Activated CD4-positive, alpha-beta T cell treated with anti-CD3 and anti-CD28 coated beads, Interleukin-2, amount 50 U/mL, for 4 hours (primary cell): ENCODE data around the gene INPP5B.
"Not testable (repeated sequence)": the region's sequence is repeated elsewhere in the genome, so short reads cannot be mapped to it uniquely, and the experiment has no call there.

Experiments
- DNase-seq, 2 experiments: peaks; one replicate each; pipeline ENCODE4 v3.0.0-alpha.2; 2020

The INPP5B gene

DNA sequence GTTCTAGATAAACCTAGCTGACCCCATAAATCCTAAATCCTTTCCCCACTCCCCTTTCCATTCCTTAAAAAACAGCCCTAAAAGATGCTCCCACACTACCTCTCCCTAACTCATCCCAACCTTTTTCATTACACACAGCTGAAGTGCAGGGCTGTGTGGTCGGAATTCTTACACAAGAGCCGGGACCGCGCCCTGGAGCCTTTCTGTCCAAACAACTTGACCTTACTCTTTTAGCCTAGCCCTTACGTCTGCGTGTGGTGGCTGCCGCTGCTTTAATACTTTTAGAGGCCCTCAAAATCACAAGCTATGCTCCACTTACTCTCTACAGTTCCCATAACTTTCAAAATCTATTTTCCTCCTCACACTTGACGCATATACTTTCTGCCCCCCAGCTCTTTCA lies 36.0 kb downstream of the INPP5B start:
- not testable (repeated sequence) for DNase-seq

DNA sequence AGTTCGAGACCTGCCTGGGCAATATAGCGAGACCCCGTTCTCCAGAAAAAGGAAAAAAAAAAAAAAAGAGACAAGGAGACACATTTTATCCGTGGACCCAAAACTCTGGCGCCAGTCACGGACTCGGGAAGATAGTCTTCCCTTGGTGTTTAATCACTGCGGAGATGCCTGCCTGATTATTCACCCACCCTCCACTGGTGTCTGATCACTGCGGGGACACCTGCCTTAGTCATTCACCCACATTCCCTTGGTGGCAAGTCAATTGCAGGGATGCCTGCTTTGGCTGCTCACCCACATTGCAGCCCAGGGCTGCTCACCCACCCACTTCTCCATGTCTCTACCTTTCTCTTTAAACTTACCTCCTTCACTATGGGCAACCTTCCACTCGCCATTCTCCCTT lies 38.3 kb downstream of the INPP5B start:
- DNase-seq = not testable (repeated sequence)

DNA sequence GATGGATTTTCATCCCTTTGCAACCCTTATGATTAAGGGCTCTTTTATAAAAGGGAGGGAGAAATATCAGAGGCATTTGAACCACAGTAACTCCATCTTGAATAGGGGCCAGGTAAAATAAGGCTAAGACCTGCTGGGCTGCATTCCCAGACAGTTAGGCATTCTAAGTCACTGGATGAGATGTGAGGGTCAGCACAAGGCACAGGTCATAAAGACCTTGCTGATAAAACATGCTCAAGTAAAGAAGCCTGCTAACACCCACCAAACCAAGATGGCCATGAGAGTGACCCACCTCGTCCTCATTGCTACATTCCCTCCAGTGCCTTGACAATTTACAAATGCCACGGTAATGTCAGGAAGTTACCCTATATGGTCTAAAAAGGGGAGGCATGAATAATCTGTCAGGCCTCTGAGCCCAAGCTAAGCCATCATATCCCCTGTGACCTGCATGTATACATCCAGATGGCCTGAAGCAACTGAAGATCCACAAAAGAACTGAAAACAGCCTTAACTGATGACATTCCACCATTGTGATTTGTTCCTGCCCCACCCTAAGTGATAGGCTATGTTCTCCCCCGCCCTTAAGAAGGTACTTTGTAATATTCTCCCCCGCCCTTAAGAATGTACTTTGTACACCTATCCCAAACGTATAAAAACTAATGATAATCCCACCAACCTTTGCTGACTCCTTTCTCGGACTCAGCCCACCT lies 39.3 kb downstream of the INPP5B start:
- not testable (repeated sequence) for DNase-seq

DNA sequence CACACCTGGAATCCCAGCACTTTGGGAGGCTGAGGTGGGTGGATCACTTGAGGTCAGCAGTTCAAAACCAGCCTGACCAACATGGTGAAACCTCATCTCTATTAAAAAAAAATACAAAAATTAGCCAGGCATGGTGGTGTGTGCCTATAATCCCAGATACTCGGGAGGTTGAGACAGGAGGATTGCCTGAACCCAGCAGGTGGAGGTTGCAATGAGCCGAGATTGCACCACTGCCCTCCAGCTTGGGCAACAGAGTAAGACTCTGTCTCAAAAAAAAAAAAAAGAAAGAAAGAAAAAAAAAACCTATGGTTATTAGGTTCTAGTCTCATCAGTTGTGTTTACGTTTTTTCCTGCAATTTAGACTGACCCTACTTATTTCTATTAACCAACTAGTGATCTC lies 40.3 kb downstream of the INPP5B start:
- DNase-seq = not testable (repeated sequence)

DNA sequence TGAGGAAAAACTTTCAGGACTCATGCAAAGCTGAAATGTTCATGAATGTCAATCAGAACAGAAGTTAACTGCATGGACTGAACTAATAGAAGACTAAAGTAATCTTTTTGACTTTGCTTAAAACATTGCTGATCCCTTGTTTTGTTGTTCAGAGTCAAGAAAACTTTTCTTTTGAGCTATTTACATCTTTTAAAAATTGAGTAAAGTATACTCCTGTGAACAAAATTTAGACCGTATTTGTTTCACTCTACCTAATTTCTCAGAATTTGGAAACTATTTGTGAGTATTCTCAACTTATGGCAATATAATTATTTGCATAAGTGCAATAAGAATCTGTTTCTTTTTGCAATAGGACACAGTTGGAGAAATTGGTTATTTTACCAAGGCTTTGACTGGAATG lies 41.1 kb downstream of the INPP5B start:
- DNase-seq = no peak

DNA sequence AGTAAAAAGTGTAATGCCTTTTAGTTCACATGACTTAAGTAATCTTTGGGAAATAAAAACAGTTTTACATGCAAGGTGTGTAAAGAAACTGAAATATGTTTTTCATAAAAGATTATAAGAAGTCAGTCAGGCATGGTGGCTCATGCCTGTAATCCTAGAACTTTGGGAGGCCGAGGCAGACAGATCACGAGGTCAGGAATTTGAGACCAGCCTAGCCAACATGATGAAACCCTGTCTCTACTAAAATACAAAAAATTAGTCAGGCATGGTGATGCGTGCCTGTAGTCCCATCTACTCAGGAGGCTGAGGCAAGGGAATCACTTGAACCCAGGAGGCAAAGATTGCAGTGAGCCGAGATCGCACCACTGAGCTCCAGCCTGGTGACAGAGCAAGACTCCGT lies 42.9 kb downstream of the INPP5B start:
- DNase-seq = not testable (repeated sequence)

DNA sequence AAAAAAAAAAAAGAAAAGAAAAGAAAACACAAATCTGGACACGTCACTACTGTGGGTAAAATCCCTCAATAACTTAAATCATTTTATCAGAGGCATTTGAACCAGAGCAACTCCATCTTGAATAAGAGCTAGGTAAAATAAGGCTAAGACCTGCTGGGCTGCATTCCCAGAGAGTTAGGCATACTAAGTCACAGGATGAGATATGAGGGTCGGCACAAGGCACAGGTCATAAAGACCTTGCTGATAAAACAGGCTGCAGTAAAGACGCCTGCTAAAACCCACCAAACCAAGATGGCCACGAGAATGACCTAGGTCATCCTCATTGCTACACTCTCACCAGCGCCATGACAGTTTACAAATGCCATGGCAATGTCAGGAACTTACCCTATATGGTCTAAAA lies 43.9 kb downstream of the INPP5B start:
- no peak for DNase-seq

DNA sequence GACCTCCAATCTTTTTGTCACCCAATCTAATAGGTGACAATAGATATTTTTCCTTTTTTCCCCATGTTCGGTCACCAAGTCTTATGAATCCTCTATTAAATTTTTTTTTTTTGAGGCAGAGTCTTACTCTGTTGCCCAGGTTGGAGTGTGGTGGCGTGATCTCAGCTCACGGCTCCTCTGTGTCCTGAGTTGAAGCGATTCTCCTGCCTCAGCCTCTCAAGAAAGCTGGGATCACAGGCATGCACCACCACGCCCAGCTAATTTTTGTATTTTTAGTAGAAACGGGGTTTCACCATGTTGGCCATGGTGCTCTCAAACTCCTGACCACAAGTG lies 45.0 kb downstream of the INPP5B start:
- DNase-seq = no peak

DNA sequence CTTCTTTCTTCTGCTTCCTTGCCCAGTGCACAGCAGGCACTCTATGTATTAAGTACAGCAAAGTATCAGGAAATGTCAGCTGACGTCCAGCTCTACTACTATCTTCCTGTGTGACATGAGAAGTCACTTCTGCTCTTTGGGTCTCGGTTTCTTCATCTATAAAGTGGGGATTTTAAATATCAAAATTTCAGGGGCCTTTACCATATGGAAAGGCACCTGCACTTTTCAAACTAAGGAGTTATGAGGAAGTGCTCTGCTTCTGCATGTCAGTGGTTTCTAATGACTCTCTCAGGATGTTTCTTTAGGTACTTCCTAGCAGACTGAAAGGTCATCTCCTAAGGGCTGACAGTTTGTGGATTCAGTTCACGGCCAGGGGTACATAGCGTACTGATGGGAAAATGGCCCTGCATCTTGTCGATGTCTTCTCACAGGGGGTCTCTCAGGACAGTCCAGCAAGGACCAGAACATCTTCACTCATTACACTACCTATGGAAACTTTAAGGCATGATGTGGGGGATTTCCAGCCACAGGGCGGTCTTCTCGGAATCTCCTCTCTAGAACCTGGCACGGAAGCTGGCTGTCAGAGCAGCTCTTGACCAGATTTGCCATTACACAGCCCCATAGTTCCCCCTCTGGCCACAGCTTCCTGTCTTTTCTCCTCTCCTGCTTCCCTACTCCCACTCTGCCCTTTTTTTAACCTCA lies 45.5 kb downstream of the INPP5B start:
- no peak for DNase-seq

DNA sequence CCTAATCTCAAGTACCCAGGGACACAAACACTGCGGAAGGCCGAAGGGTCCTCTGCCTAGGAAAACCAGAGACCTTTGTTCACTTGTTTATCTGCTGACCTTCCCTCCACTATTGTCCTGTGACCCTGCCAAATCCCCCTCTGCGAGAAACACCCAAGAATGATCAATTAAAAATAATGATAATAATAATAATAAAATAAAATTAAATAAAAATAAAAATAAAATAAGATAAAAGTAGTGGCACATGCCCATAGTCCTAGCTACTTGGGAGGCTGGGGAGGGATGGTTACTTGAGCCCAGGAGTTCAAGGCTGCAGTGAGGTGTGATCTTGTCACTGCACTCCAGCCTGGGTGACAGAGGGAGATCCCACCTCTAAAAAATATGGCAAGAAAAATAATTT lies 49.3 kb downstream of the INPP5B start:
- not testable (repeated sequence) for DNase-seq

DNA sequence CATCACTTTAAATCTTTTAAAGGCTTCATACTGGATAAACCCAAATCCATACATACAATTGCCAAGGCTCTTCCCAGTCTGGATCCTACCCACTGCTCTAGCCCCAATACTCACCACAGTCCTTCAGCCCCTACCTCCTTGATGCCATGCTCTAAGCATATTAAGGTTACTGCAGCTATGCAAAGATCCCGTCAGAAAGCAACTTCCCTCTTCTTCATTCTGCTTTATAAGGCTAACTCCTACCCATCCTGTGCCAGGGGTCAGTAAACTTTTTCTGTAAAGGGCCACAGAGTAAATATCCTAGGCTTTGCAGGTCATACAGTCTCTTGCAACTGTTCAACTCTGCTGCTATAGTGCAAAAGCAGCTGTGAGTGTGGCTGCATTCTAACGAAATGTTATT lies 53.2 kb downstream of the INPP5B start:
- no peak for DNase-seq

DNA sequence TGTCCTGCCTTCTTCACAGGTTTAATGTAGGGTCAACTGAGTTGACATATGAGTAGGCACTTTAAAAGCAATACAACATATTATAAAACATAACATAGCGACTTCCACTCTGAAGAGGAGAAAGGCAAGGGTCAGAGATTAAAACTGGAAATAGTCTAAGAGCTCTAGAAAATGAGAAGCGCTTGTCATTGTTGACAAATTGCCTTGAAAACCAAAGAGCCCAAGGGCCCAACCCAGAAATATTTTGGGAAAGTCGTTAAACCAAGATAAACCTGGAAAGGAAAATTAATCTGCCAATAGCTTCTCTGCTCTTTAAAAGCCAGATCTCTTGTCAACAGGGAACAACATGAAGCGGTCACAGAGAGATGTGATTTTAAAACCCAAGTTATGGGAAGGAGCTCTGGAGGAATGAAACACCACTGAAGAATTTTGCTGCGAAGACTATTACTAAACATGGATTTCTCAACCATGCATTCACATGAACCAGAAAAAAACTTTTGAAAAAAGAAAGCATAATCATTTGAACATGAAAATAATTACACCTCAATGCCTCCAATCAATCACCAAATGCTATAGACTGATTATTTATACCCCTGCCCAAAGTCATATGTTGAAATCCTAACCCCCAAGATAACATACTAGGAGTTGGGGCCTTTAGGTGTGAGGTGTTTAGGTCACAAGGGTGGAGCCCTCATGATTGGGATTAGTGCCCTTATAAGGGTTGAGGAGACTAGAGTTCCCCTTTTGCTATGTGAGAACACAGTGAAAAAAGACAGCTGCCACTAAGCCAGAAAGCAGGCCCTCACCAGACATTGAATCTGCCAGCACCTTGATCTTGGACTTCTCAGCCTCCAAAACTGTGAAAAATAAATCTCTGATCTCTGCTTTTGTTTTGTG lies 54.5 kb downstream of the INPP5B start:
- DNase-seq = no peak

DNA sequence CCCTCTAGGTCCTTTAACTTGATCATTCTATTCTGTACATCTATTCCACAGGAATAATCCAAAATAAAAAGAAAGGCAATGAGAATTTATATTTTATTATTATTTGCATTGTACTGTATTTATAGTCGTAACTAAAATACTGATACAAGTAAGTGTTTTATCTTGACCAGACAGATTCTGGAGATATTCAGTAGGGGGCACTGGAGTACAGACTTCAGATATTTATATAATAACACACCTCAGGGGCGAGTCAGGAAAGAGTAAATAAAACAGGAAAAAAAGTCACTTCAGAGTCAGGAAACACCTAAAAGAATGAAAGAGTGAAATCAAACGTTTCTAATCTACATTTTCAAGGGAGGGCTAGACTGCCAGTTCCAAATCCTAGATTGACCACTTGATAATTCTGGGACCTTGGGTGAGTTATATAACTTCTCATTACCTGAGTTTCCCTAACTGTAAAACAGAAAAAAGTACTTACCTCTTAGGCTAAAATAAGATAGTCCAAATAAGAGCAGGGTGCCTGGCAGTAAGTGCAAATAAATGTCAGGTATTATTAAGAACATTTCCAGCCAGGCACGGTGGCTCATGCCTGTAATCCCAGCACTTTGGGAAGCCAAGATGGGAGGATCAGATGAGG lies 56.4 kb downstream of the INPP5B start:
- no peak for DNase-seq

DNA sequence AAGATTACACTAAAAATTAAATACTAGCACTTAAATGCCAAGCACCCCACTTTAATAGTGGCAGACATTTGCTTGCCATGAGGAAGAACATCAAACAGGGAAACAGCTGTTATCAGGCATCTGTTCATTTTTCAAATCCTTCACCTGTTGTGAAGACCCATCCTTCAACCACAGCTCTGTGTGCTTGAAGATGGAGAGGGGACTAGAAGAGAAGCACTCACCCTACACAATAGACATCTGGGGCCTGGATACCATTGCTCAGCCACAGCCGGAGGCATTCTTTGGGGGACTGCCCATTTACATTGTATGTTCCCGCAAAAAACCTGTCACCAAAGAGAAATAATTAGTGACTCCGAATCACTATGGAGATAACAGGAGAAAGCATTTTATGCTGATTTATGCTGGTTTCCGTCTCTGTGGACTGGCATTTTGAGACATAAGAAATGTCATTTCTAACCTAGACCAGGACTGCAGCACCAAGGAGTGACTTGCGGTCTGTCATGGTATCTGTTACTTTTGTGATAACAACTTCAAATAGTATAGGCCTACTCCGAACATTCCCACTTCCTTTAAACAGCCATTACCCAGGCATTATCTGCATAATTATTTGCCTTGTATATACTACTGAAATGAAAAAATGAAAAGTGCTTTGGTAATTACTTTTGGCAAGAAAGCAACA lies 58.7 kb downstream of the INPP5B start:
- no peak for DNase-seq

DNA sequence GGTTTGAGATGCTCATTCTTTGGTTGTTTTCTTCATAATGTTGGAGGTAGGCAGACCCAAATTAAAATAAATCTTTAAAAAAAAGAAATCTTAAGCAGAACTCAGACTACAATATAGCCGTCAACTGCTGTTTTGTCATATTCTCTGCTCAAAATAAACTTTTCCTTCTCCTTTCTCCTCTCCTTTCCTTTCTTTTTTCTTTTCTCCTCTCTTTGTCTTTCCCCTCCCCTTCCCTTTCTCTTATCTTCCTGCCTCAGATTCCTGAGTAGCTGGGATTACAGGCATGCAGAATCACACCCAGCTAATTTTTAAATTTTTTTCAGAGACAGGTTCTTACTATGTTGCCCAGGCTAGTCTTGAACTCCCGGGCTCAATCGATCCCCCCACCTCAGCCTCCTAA lies 62.7 kb downstream of the INPP5B start:
- DNase-seq = no peak

DNA sequence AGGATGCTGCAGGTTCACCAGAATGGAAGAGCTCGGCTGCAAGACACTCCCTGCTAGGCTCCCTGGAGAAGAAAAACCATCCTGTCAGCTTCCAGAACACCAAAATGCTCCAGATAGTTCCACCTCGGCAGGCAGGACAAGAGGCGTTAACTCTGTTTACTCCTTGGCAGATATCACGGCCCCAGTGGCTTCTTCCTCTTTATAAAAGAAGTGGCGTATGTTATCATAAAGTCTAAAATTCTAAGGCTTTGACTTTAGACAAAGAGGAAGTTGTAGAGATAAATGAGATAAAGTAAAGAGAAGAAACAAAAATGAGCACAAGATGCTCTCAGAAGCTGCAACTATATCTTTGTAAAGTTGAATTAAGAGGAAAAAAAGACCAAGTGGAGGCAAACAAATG lies 63.2 kb downstream of the INPP5B start:
- DNase-seq = no peak

DNA sequence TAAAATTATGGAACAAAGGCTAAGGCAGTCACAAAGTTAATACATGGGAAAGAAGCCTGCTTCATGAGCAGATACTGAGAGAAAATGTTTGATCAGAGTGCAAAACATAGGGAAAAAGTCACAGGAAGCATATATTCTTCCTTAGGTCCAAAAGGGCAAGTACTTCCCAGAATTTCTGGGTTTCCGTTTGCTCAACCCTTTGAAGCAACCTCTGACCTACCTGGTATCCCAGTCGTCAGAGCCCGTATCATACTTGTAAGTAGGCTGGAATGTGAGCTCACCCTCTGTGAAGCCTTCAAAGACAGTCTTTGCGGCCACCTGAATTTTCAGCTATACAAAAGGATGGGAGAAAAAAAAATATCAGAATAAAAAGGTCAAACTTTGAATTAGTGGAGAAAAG lies 67.0 kb downstream of the INPP5B start:
- DNase-seq = no peak

DNA sequence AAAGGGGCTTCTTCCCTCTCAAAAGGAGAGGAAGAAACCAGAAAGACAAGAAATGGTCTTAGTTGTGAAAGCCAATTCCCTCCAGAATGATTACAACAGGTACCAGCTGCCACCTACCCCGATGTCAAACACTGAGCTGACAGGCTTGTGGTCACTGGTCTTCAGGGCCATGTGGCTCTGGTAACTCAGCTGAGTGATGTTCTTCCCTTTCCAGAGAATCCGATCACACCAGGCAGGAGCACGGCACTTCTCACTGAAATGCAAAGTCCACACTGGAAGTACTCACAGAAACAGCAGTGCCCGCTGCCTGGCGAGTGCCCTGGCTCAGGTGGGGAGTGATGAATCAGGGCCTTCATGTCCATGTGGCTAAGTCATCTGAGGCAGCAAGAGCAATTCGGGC lies 68.8 kb downstream of the INPP5B start:
- no peak for DNase-seq

DNA sequence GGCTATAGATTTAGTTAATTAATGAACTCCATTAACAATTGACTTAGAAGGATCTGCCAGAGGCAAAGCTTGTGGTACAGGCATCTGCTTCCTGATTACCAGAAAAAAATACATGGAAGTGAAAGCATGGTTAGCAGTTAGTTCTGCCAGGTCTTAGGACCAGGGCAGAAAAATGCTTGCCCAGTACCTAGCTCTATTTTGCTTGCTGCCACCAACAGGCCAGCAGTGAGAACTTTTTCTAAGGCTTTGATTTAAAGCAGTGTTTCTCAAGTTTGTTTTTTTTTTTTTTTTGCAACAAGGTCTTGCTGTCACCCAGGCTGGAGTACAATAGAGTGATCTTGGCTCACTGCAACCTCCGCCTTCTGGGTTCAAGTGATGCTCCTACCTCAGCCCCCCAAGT lies 71.0 kb downstream of the INPP5B start:
- DNase-seq = no peak

DNA sequence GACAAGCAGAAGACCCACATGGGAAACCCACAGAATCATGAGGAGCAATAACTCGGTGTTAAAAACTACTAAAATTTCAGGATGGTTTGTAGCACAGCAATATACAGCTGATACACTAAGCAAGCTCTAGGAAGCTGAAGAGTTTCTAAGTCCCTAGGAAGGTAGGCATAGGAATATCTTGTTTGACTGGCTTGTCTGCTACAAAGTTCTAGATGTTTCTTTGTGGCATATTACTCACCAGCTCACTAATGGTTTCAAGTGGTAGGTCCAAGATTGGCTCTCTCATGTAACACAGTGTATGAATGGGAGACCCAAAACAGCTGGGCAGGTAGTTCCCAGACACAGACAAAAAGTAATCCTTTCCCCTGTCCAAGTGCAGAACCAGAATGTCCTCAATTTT lies 74.2 kb downstream of the INPP5B start:
- no peak for DNase-seq

DNA sequence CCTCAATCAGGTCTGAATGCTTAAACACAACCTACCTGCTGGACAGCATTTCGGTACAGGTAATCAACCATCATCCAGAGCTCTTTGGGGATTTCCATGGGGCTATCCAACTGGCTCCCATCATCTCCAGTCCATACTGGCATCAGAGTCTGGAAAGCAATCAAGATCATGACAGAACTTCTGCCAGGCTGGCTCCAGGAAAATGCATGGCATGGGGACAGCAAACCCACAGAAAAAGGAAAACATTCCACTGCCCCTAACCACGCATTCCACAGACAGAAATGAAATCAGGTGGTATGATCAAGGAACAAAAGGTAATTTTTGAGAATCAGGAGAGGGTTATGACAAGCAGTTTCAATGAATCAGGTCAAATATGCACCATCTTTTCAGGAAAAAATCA lies 78.4 kb downstream of the INPP5B start:
- no peak for DNase-seq

DNA sequence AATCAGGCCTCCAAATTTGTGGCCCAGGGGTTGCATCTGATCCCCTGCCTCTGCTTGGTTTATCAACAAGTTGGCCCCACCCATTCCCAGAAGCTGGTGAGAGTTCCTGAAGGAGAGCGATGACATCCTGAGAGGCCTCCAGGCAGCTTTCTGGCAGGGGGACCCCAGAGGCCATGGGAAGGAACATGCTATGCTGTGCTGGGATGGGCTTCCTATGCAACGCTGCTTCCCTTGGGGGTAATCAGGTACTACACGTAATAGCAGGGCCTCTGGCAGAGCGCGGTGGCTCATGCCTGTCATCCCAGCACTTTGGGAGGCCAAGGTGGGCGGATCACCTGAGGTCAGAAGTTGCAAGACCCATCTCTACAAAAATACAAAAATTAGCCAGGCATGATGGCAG lies 79.1 kb downstream of the INPP5B start:
- no peak for DNase-seq

DNA sequence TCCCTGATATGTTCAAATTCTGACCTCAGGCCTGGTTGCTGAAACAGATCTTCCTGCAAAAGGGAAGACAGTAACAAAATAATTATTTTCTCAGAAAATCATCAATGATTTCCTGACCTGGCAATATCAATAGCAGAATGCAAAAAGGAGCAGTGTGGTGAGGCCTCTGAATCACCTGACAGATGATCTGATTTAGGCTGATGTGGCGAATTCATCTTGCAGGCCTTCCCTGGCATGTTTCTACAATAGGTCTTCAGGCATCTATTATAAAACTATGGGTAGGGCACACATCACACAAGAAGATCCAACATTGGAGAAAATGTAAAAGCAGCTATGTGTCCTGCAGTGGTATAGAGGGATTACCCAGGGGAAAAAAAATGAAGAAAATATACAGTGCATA lies 80.4 kb downstream of the INPP5B start:
- DNase-seq = no peak
